NCI-H2196 (cell line): ENCODE data around the gene ALDOB.

ENCODE experiments used
- DNase-seq: peaks from one replicate; lab custom pipeline; 2025; ENCODE audit not compliant: unreplicated experiment; lab: John Stamatoyannopoulos, UW

ALDOB gene

GRCh38 chr9:101427957-101428655 lies 7.5 kb downstream of the ALDOB start:
- no peak for DNase-seq

DNA sequence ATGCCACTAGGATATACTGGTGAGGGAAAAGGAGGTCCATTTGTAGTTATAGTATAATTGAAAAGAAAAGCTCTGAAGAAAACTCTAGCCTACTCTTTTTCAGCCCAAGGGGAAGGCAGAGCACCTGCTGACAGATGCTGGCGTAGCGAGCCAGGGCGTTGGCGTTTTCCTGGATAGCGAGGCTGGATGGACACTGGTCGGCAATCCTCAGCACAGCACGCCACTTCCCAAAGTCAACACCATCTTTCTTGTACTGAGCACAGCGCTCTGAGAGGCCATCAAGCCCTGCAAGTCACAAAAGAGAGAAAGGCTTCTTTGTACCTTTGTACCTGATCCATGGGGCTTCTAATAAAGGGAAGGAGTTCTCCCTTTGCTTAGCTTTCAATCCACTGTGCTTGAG lies 8.2 kb downstream of the ALDOB start:
- no peak for DNase-seq

- DNase-seq: no peak
Observed at GRCh38 chr9:101421653-101422065, 13.9 kb downstream of the ALDOB start.

- no peak for DNase-seq
Observed at GRCh38 chr9:101419863-101420262, 15.7 kb downstream of the ALDOB start.

GRCh38 chr9:101418518-101419430 lies 16.8 kb downstream of the ALDOB start:
- DNase-seq: no peak

DNA sequence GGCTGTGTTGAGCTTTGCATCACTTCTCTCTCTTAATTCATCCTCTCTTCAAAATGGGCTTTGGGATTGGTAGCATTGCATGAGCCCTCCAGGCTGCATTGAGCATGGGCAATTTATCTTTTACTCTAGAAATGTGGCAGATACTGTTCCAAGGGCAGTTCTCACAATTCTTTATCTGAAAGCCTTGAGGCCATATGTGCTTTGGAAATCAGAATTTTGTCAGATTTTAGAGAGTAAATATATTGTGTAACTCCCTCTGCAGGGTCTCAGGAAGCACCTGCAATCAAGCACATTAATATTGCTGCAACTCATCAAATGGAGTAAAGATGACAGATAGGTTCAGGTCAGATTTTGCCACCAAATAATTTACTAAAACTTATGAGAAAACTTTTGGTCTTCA lies 17.6 kb downstream of the ALDOB start:
- no peak for DNase-seq

GRCh38 chr9:101417389-101417788 lies 18.2 kb downstream of the ALDOB start:
- DNase-seq: no peak

GRCh38 chr9:101415578-101415977 lies 20.0 kb downstream of the ALDOB start:
- no peak for DNase-seq

DNA sequence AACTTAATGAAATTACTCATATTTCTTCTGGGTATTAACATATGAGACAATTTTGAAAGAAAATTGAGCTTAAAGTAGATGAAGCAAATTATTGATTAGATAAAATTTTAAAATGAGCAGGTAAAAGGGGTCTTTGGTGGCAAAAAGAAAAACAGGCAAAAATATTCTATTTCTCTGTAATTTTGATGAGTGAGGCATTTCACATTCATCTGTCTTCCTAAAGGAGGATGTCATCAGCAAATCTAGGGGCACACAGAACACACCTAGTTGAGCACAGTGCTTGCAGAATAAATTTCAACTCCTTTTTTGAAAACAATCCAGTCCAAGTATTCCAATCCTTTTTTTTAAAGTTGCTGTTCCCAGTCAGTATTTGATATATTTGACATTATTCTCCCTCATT lies 20.7 kb downstream of the ALDOB start:
- no peak for DNase-seq

GRCh38 chr9:101409079-101409477 lies 26.5 kb downstream of the ALDOB start:
- no peak for DNase-seq

- DNase-seq: no peak
Observed at GRCh38 chr9:101408374-101409078, 27.0 kb downstream of the ALDOB start.

DNA sequence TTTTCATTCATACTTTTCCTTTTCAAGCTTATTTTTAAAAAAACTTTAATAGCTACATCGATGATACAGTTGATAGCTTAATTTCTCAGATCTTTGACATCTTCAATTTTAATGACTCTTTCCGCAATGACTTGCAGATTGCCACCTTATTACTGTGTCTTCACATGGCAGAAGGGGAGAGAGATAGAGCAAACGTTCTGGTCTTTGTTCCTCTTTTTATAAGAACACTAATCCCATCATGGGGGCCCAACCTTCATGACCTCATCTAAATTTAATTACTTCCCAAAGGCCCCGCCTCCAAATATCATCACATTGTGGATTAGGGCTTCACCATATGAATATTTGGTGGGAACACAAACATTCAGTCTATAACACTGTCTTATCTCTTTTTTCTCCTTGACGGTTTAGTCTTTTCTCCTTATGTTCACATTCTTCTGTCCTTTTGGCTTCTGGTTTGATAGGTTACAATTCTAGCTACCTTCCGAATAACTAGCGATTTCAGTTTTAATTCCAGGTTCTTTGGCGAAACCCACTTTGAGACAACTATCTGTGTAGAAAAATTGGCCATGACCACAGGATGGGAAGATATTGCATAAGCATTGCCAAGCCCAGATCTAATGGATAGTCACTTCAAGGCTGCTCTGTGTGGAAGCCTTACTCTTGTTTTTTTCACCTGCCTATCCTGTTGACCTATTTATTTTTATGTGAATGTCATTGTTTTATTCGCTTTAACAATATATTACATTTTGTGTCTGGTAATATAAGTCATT lies 31.9 kb downstream of the ALDOB start:
- no peak for DNase-seq

GRCh38 chr9:101400120-101400519 lies 35.5 kb downstream of the ALDOB start:
- no peak for DNase-seq

DNA sequence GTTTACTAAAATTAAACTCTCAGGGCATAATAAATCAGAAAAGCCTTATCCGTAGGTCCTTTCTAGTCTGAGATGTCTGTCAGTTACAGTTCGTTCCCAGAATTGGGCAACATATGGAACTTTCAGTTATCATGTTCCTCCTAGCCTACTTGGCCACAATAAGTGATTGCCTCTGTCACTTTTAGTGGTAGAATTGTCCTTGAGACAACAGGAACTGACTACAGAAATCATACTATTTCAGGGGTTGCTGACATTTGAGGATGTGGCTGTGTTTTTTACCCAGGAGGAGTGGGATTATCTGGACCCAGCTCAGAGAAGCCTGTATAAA lies 36.0 kb downstream of the ALDOB start:
- no peak for DNase-seq

- peak; percentile 17 for DNase-seq
Observed at GRCh38 chr9:101398930-101399642, 36.5 kb downstream of the ALDOB start.

DNA sequence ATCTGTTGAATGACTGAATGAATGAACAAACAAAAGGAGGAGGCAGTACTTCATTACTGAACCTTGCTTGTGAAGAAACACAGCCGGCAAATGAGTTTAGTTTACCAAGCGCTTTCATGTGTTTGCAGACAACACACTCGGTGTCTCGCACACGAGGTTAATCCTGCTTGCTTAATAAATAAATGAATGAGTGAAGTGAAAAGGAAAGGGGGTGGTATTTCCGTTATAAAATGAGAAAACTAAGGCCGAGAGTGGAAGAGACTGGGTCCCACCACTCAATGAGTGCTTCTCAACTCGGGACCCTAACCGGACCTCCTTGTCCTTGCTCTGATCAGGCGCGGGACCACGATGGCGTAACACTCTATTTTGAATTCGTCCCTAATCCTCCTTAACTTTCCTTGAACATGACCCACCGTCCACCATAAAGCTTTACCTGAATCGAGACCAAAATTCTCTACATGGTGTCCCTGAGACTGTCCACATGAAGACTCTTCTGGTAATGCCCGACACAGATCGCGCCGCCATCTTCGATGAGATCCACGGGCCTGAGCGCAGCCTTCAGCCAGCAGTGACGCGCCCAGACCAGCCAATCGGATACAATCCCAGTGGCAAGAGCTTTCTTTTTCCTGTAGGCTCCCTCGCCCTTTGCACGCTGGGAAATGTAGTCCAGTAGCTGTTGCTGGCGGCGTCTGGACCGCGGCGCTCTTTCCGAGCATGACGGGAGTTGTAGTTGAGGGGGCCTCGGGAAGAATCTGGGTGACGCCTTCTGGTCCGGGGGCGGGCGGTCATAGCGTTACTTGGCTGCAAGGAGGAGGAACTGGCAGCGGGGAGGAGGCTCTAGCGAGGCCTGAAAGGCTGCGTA lies 37.3 kb downstream of the ALDOB start, which contains the start of the genes MRPL50 and ZNF189:
Gene MRPL50, minus strand, starts transcription at position 551 of the 862 bp plus-strand sequence. Its CDS starts 26 bp downstream, at position 525.
Gene ZNF189, plus strand, starts transcription at position 784 of the 862 bp plus-strand sequence. CDS start 306 bp downstream, outside the sequence.
- peak; percentile 96 for DNase-seq

- no peak for DNase-seq
Observed at GRCh38 chr9:101397746-101398067, 37.9 kb downstream of the ALDOB start.

GRCh38 chr9:101394687-101395086 lies 40.9 kb downstream of the ALDOB start:
- no peak for DNase-seq

DNA sequence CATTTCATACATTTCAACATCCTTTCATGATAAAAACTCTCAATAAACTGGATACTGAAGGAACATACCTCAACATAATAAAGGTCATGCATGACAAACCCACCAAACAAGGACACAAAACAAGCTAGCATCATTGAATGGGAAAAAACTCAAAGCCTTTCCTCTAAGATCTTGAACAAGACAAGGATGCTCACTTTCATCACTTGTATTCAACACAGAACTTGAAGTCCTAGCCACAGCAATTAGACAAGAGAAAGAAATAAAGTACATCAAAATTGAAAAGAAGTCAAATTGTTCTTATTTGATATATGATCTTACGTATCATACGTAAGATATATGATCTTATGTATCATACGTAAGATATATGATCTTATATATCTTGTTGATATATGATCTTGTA lies 42.4 kb downstream of the ALDOB start:
- no peak for DNase-seq
